NCI-H82 (cell line): Measurements from ENCODE around the gene UROC1.

ENCODE experiments used
- DNase-seq: peaks from one replicate; lab custom pipeline; 2025; lab: John Stamatoyannopoulos, UW

The UROC1 gene

DNA sequence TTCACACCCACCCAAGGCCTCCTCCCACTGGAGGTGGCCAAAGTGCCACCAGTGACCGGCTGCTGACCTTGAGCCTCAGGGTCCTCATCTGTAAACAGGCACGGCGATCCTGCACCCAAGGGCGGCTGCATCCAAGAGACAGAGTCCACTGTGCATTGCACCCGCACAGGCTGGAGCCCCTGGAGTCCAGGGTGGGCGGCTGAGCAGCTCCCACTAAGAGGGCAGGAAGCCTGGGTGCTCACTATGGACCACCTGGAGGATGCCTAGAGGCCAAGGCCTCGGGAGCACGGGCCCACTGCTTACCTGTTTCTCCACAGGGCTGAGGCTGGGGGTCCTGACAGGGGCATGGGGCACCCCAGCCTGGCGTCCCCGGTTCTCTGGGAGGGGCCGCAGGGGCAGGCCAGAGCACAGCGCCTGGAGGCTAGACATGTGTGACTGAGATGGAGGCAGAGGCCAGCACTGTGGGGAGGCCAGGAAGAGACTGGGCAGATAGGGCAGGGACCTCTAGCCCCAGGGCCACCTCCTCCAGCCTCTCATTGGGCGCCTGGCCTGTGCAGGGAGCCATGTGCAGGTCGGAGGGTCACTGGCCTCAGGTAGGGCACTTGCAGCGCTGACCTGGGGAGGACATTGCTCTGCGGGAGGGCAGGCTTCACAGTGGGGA, at the start of gene UROC1:
Gene UROC1, minus strand, starts transcription at position 483 of the 661 bp plus-strand sequence. Its CDS starts 54 bp downstream, at position 429.
- DNase-seq: no peak

DNA sequence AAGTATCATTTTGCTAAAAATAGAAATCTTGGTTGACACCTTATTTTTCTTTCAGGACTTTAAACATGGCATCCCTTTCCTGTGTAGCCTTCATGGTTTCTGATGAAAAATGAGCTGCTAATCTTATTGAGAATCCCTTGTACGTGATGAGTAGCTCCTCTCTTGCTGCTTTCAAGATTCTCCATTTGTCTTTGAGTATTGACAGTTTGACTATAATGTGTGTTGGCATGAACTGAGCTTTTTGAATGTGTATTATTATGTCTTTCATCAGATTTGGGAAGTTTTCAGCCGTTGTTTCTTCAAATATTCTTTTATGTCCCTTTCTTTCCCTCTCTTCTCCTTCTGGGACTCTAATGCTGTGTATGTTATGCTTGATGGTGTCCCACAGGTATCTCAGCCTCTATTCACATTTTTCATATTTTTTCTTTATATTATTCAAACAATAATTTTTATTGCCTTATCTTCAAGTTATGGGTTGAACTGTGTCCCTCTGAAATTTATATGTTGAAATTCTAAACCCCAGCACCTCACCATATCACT, 45.2 kb upstream of the UROC1 start:
- DNase-seq: no peak

DNA sequence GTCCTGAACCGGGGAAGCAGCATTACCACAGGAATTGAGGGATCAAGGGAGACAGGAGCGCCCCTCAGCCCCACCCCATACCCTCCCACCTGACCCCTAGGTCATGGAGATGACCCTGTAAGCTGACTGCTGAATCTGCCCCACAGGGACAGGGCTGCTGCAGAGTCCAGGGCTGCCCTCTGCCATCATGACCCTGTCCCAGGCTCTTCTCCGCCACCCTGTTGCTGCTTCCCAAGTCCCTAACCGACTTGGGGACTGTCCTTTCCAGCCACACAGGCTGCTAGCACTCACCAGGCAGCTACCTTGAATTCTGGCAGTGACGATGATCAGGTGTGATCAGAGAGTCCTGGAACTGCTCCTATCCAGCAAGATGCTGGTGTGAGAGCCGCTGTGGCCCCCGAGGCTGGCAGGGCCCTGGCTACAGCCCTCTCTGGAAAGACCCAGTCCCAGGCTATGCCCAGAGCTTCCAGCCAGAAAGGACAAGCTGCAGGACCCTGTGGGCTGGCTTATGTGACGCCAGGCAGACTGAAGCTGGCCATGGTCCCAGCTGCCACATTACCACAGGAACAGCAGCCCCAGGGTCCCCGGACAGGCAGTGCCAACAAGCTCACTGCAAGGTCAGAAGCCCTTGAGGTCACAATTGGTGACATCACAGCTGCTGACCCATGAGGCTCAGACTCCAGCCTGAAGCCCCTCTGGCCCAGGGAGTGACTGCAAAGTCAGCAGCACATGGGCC, 40.9 kb upstream of the UROC1 start, which contains the start of gene C3orf22:
Gene C3orf22, minus strand, starts transcription at position 597 of the 736 bp plus-strand sequence. CDS start 5,542 bp downstream, outside the sequence.
- DNase-seq: no peak

DNA sequence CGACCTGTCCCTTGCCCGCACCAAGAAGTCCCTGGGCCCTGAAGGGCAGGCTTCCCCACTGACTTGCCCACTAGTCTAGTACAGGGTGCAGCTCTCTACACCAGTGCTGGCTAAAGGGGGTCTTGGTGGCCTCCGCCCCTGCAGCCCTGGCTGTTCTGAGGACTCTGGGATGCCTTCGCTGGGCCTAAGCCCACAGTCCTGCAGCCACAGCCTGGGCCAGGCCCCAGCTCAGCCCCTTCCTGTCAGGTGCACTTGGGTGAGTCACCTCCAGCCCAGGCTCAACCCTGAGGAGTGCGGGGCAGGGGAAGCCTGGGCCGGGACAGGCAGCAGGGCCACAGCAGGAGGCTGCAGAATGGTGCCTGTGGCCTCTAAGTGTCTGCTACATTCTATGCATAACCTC, 40.2 kb upstream of the UROC1 start:
- DNase-seq: no peak

DNA sequence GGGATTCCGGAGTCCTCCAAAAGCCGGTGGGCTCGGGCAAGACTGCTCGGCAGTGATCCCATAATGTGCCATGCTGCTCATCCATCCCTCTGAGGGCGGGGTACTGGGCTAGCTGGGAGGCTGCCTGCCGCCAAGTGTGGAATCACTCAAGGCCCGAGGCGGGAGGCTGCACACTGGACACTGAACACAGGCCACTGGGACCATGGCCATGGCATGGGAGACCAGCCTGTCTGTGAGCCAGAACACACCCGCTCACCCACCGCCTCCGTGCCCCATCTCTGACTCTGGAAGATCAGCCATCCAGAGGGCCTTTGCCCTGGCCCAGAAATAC, 39.8 kb upstream of the UROC1 start:
- DNase-seq: no peak

DNA sequence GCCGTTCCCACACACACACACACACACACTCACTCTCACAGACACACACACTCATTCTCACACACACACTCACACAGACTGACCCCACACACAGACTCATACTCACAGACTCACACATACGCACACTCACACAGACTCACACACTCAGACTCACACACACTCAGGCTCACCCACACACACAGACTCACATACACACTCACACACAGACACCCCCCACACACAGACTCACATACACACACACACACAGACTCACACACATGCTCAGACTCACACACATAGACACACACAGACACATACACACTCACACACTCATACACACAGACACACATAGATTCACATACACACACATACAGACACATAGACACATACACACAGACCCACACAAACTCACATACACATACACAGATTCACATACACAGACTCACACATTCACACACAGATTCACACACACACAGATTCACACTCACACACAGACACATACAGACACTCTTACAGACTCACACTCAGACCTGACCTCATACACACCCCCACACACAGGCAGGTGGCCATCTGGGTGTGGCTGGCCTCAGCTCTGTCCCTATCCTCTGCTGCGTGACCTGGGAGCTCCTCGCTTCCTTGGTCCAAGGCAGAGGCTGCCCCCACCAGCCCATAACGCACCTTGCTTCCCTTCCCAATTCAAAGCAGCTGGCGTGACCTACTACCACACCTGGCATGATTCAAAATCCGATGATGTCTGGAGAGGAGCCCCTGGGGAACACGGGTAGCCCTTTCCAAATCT, 39.3 kb upstream of the UROC1 start:
- no peak for DNase-seq

DNA sequence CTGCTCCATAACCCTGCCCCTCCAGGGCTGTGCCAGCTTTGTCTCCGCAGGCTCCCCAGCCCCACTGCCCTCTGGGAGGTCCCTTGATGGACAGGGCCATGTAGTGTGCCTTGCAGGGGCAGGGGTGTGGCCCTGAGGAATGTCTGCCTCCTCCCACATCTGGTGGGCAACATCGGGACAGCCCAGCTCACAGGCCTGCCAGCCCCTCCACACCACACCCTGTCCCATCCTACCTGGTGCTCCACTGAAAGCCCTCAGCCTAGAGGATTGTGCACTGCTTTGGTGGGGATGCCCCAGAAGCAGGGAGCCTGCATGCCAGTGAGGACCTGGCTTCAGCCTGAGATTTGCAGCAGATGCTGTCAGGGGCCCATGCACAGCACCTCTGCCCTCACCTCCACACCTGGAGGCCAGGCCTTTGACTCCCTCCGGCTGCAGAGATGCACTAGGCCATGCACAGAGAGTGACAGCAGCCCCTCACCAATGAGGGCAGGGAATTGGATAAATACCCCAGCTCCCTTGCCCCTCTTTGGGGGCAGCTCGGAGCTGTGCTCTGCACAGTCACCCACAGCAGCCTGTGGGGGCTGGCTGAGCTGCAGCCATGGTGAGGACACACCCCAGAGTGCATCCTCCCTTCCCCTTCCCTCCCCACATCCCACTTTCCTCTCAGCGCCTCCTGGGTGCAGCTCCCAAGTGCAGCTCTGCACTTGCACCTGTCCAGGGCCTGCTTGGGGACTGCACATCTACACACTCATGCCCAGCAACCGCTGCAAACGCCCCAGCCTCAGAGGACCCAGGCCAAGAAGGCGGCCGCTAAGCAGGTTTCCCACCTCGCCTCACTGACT, 38.4 kb upstream of the UROC1 start:
- DNase-seq: no peak

DNA sequence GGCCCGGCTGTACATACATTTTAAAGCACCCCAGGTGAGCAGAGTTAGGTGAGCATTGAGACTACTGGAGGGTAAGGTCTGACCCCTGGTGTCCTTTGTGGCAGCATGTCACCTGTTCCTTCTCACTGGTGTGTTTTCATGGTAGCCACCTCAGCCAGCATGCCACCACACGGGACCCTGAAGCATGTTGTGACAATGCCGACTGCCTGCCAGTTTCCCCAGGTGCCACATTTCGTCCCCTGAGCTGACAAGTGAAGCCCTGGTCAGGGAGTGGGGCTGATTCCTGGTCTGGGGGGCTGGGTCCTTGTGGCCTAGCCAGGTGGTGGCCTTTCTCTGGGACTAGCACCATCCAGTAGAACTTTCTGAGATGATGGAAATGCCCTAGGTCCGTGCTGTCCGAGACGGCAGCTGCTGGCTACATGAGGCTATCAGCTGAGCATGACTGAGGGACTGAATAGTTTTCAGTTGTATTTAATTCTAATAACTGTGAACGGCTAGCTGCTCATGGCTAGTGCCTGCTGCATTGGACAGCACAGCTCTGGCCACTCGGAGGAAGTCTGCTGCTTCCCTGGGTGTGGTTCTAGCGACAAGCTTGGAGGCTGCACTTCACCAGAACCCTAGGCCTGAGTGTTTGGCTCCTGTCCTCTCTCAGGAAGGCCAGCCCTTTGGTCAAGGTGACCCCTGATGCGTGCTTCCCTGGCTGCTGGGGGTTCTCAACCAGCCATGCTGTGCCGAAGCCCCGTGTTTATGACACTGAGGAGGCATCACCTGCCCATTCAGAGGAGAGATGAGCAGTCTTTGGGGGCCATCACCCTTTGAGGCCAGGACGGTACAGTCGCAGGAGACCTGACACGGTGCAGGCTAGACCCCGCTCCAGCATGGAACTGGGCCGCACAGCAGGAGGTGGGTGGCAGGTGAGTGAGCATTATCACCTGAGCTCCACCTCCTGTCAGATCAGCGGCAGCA, 37.3 kb upstream of the UROC1 start:
- DNase-seq: no peak

DNA sequence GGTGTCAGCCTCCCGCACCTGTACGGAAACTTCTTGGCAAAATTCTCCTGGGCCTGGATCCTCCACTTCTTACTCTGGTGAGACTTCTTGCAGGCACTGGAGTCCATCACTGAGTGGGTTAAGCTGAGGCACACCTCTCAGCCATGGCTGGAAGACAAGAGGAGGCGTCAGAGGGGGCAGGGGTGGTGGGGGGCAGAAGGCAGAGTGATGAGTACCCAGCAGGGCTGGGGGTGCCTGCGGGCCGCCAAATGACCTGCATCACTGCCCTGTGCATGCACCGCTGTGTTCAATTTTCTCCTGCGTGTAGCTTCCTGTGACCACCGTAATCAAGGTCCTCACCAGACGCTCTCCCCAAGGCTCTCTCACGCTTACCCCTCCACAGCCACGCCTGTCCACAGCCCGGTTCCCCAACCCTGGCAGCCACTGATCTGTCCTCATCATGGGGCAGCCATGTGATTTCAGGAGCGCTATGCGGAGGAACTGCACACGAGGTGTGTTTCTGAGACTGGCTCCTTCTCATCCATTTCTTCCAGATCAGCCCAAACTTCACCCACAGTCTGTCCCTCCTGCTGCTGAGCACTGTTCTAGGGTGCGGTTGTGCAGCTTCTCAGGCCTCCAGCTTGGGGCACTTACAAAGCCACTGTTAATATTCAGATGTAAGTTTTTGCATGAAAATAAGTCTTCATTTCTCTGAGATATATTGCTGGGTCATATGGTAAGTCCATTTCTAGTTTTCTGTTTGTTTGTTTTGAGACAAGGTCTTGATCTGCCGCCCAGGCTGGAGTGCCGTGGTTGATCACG, 35.9 kb upstream of the UROC1 start:
- DNase-seq: no peak

DNA sequence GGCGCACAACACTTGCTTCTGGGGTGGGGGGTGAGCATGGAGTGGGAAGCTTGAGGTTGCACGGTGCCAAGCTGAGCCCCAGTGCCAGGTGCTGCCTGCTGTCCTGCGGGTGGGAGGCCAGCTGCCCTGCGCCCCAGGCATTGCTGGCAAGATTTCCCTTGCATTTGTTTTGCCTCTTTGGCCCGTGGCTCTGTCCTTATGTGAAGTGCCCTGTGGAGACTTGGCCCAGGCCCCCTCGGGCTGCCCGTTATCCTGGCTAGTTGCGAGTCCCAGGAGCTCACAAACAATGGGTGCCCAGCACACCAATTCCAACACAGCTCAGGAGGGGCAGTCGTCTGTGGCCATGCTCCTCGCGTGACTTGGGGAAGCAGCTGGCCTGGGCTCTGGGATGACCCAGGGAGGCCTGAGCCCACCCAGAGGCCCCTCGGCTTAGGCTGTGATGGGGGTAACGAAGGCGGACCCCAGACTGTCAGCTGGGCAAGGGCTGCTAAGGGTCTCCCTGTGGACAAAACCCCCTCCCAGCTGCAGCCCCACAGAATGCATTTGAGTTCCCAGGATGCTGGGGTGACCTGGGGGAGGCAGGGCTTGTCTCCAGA, 35.2 kb upstream of the UROC1 start:
- no peak for DNase-seq

DNA sequence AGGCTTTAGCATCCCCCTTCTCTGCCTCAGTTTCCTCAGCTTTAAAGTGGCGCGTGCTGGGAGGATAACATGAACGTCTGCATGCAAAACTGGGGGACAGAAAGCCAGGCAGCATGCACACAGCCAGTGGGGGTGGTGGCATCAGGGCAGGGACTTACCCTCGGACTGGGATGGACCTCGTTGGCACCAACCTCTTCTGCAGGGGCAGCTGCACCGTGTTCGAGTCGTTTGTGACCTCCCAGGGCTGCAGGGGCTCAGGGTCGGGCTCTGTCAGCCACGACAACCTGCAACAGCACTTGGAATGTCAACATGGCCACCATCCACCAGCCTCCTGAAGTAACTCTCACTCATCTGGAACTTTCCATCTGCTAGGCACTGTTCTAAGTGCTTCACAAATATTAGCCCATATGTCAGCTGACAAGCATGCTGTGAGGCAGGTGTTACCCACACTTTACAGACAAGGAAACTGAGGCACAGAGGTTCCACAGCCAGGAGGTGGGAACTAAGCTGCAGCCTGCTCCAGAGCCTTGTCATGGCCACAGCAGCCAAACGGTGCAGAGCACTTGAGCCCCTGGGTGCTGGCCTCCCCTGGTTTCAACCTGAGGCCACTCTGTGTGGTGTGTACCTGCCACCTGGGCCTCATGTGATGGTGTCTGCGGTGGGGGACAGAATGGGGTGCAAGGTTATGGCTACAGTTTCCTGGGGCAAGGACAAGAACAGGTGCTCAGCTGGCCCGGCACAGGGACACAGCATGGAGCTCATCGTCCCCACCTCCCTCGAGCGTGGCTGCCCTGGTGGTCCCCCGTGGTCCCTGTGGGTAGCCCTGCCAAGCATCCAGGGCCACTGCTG, 34.5 kb upstream of the UROC1 start:
- no peak for DNase-seq

DNA sequence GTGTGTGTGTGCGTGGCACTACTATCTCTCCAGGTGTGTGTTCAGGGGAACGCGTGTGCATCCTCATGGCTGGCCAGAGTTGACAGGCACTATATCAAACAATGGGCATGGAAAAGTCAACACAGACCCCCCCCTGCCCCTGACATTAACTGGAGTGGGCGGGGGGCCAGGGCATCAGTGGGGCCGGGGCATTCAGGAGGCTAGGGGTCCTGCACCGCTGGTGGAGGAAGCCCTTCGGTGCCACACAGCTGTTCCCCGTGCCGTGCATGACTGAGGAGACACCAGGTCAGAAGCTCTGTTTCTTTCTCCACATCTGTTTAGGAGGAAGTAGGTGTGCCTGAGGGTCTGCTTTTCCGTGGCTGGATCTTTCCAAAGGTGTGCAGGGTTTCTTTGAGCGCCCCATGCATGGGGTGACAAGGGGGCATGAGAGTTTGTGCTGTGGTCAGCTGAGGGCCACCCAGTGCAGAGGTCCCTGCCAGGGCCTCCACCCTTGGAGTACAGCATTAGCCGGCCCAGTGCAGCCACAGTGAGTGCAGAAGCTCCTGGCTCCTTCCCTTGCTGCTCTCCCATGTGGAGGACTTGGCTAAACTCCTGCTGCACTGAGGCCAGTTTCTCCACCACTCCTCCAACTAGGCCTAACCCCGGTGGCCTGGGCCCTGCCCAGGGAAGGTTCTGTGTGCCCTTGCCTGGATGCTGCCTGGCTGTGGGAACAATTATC, 33.7 kb upstream of the UROC1 start:
- no peak for DNase-seq

DNA sequence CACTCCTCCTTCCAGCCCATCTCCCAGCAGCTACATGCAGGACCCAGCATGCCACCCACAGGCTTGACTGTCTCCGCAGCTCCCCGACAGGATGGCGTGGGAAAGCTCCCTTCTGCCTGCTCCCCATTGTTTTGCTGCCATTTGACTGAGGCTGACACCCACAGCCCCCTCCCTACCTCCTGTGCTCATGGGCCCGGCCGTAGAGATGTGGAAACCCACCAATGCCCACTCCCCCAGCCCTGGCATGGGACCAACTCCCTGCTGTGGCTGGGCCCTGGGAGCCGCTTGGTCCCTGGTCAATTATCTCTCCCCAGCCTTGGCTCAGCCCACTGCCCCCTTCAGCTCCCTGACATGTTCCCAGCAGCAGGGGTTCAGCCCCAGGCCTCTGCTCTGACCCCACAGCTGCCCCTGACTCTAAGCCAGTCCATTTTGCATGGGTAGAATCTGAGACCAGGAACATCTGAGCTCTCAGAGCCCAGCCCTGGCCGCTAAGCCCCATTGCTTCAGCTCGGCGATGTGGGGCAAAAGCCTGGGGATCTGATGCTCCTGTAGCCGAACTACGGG, 33.0 kb upstream of the UROC1 start:
- no peak for DNase-seq

DNA sequence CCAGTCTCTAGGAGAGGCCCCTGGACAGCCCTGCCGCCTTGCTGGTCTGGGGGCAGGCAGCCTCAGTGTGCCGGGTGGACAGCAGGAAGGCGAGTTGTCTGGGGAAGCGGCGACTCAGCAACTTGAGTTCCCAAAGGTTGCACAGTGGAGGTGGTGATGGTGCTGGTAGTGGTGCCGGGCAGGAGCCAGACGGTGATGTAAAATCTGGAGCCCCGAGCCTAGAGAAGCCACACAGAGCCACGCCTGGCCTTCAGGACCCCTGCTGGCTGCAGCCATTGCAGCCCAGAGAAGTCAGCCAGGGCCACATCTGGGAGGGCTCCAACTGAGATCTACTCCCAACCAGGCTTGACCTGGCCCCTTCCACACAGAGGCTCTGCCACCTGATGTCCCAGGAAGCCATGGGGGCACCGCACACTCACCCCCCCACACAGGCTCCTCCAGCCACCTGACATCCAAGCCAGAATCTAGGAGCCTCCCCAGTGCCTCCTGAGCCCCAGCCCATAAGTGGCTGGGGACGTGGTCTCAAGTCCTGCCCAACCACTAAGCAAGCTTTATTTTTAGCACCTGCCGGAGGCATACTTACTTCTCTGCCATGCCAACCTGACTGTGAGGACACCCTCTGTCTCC, 32.4 kb upstream of the UROC1 start:
- no peak for DNase-seq

DNA sequence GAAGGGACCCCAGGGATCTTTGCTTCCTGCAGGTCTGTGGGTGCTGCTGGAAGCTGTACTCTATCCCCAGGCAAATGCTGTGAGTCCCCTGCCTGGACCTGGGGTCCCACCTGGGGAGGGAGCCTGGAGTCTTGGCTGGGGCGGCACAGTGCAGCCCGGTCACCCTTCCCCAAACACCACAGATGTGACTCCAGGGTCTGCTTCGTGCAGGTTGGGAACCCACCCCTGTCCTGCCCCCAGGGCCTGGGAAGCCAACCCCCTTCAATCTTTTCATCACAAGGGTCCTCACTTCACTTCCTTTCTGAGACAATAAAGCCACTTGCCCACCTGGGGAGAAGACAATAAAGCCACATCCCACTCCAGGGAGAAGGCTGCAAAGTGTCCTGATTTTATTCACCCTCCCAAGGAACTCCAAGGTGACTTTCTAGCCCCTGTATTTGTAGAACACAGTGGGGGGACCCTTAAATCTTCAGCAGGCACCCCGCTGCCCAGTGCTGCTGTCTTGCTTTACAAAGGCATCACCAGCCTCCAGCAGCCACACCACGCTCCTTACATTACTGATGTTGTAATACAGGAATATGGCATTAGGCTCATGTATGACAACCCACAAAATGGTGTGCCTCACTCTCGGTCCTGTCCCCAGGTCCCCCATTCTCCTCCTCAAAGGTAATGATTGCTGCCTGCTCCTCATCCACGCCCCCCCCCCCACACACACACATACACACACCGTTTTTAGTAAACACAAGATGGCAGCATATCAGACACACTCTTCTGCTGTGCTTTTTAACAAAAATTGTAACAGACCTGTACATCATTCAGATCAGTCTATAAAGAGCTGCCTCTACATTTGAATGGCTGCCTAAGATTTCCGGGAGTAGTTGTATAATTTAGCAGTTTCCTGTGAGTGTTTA, 31.2 kb upstream of the UROC1 start:
- DNase-seq: no peak

DNA sequence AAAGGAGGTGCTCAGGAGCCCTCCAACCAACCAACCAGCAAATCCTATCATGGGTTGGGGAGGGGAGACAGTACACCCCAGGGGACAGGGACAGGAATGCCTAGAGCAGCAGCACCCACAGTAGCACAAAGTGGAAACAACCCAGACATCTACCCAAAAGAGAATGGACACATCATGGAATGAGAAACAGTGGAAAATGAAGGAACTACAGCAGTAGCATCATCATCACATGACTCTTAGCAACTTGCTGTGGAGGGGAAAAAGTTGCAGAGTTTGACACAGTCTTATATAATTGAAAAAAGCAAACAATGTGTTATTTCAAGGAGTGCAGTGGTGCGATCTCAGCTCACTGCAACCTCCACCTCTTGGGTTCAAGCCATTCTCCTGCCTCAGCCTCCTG, 30.1 kb upstream of the UROC1 start:
- DNase-seq: no peak
